Lower leg skin (tissue), 3 donors: ENCODE results near the gene NPLOC4.

ENCODE experiments used
- POLR2A ChIP-seq, 2 donors: fragments of 450-650 bp; IDR thresholded peaks; one replicate each; pipeline ENCODE4 v1.6.1; 2016 to 2017; ENCODE audit warnings: antibody characterized with exemption in 2 of 2, mild to moderate bottlenecking in 1 of 2, moderate library complexity in 1 of 2
- TF ChIP-seq, protein P1 (sequence below), 3 donors: fragments of 450-650 bp; IDR thresholded peaks; one replicate each; pipeline ENCODE4 v1.5.1; 2016; ENCODE audit warnings: antibody characterized with exemption in 3 of 3, mild to moderate bottlenecking in 3 of 3, moderate library complexity in 2 of 3

DNA sequence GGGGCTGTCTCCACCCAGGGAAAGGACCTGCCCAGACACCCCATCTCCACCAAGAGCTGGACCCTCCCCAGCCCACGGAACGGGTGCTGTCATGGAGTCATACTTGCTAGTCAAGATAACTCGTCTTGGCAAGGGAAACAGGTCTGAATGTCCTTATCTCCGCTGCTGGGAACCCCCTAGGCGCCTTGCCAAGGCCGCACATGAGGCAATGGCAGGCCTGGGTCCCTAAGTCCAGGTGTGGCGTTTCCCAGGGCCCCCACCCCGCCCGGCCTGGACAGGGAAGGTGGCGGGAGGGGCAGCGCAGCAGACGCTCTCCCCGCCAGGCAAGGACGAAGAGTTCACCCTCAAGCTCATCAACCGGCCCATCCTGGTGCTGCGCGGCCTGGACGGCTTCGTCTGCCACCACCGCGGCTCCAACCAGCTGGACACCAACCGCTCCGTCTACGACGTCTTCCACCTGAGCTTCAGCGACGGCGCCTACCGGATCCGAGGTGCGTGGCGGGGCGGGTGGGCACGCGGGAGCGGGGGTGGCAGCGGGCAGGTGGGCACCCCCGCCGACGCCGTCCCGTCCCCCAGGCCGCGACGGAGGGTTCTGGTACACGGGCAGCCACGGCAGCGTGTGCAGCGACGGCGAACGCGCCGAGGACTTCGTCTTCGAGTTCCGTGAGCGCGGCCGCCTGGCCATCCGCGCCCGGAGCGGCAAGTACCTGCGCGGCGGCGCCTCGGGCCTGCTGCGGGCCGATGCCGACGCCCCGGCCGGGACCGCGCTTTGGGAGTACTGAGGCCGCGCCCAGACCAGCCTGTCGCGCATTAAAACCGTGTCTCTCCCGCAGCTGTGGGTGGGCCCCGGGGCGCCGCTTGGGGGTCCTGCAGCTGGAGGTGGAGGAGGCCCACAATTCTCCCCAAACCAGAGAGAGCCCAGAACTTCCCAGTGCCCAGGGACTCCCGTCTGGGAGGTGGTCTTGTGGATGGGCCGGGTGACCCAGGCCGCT, 100.3 kb downstream of the NPLOC4 start:
- TF ChIP-seq, protein P1, sequence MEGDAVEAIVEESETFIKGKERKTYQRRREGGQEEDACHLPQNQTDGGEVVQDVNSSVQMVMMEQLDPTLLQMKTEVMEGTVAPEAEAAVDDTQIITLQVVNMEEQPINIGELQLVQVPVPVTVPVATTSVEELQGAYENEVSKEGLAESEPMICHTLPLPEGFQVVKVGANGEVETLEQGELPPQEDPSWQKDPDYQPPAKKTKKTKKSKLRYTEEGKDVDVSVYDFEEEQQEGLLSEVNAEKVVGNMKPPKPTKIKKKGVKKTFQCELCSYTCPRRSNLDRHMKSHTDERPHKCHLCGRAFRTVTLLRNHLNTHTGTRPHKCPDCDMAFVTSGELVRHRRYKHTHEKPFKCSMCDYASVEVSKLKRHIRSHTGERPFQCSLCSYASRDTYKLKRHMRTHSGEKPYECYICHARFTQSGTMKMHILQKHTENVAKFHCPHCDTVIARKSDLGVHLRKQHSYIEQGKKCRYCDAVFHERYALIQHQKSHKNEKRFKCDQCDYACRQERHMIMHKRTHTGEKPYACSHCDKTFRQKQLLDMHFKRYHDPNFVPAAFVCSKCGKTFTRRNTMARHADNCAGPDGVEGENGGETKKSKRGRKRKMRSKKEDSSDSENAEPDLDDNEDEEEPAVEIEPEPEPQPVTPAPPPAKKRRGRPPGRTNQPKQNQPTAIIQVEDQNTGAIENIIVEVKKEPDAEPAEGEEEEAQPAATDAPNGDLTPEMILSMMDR (IDR thresholded peaks at IDR 0.05) = no peak
- TF ChIP-seq POLR2A (IDR thresholded peaks at IDR 0.05) = no peak
